MCF 10A (cell line): ENCODE results near the gene MAEA. TPM values are rescaled to one million over a fixed set of nuclear protein-coding genes. Genes with fewer than 3 reads are reported as not detected.

Experiments
- BruUV-seq: library from RNA; stranded (reverse); fragments of 400-500 nt; replicated peaks from 2 replicates; lab custom pipeline; 2021; lab: Mats Ljungman, UMichigan
- CTCF ChIA-PET: fragments of 300-600 bp; sonication (Branson Sonifier 250); formaldehyde crosslinking; extraction: SDS; loops from one replicate; lab custom pipeline; 2021; ENCODE audit warnings: antibody characterized with exemption, inconsistent platforms; lab: Yijun Ruan, JAX
- POLR2A ChIA-PET: fragments of 300-600, 350-650 bp; sonication (Branson Sonifier 250); formaldehyde crosslinking; extraction: SDS; loops from one replicate; lab custom pipeline; 2020; ENCODE audit warnings: antibody characterized with exemption, inconsistent platforms; lab: Yijun Ruan, JAX
- DNase-seq: peaks from one replicate; pipeline ENCODE4 v3.0.0-alpha.2; 2018; ENCODE audit not compliant: unreplicated experiment
- H3K27ac Mint-ChIP-seq: one replicate; pipeline ENCODE4 v1.8.0; 2022; ENCODE audit warnings: mild to moderate bottlenecking, low read depth, mixed read lengths; ENCODE audit not compliant: unreplicated experiment
- H3K27me3 Mint-ChIP-seq: one replicate; pipeline ENCODE4 v1.8.0; 2022; ENCODE audit warnings: mixed read lengths; ENCODE audit not compliant: insufficient read depth, unreplicated experiment
- H3K36me3 Mint-ChIP-seq: one replicate; pipeline ENCODE4 v1.8.0; 2022; ENCODE audit warnings: mild to moderate bottlenecking, moderate library complexity, mixed read lengths; ENCODE audit not compliant: insufficient read depth, unreplicated experiment
- H3K4me1 Mint-ChIP-seq: one replicate; pipeline ENCODE4 v1.8.0; 2022; ENCODE audit warnings: mixed read lengths; ENCODE audit not compliant: insufficient read depth, unreplicated experiment
- H3K4me3 Mint-ChIP-seq: one replicate; pipeline ENCODE4 v1.8.0; 2022; ENCODE audit warnings: mild to moderate bottlenecking, moderate library complexity, mixed read lengths; ENCODE audit not compliant: unreplicated experiment
- H3K9me3 Mint-ChIP-seq: one replicate; pipeline ENCODE4 v1.8.0; 2022; ENCODE audit warnings: mixed read lengths; ENCODE audit not compliant: unreplicated experiment
- CTCF ChIP-seq: fragments of 200-600 bp; IDR thresholded peaks from one replicate; pipeline ENCODE4 v1.8.0; 2022; ENCODE audit warnings: antibody characterized with exemption, mild to moderate bottlenecking; ENCODE audit not compliant: unreplicated experiment
- intact Hi-C: fragments of 100-400 bp; cut with micrococcal nuclease; formaldehyde crosslinking; loops from 2 replicates; pipeline ENCODE4 v1.14.1; 2022
- total RNA-seq: library from RNA; stranded (reverse); gene quantifications from 2 replicates; pipeline ENCODE4 v1.2.3, GENCODE V29; 2022

The MAEA gene
- total RNA-seq, 1 experiment from 2014 or later, result 89.6 TPM

GRCh38 chr4:1384675-1385372 lies 95.1 kb downstream of the MAEA start:
- no peak overlapping the region for H3K27ac Mint-ChIP-seq
- CTCF ChIA-PET, result interaction anchor here (0.6 kb wide), 1 partner anchor 222 kb away, joined by 3 read pairs; no protein-coding TSS in a partner anchor
- POLR2A ChIA-PET, result no interaction called here

GRCh38 chr4:1385373-1386340 lies 96.0 kb downstream of the MAEA start:
- no peak for DNase-seq
- peaks cover 10% of the 10 kb centered on the region for H3K9me3 Mint-ChIP-seq
- BruUV-seq, result no TSS peak
- no peaks in the 10 kb centered on the region for H3K4me1 Mint-ChIP-seq
- no peak overlapping the region for H3K27ac Mint-ChIP-seq
- no peak overlapping the region for H3K4me3 Mint-ChIP-seq
- H3K36me3 Mint-ChIP-seq, result peaks cover 26% of the 10 kb centered on the region
- CTCF ChIA-PET, result no interaction called here
- H3K27me3 Mint-ChIP-seq, result no peaks in the 10 kb centered on the region
- no peak for TF ChIP-seq CTCF
- POLR2A ChIA-PET, result no interaction called here
- intact Hi-C loops, result no loop called here

More at GRCh38 chr4:1384675-1385372, 95.1 kb downstream of the MAEA start:
- Mint-ChIP-seq H3K27me3 (no peaks in the 10 kb centered on the region), H3K4me3 (no peak overlapping the region), H3K36me3 (peaks cover 26% of the 10 kb centered on the region), H3K9me3 (peaks cover 10% of the 10 kb centered on the region), H3K4me1 (no peaks in the 10 kb centered on the region)
- no TSS peak for BruUV-seq
- intact Hi-C loops, result no loop called here
- no peak for TF ChIP-seq CTCF
- no peak for DNase-seq

Other genes starting within 250 kb of the MAEA start
- not detected in 2 replicates for gene RNF212, start 176.3 kb upstream of the MAEA start, total RNA-seq
- 0.54 and 0.64 TPM in 2 replicates for gene SPON2, start 117.3 kb upstream of the MAEA start, total RNA-seq
- 133 and 152 TPM in 2 replicates for gene CTBP1, start 40.8 kb upstream of the MAEA start, total RNA-seq
- 41.1 and 43.6 TPM in 2 replicates for gene UVSSA, start 57.3 kb downstream of the MAEA start, total RNA-seq
- gene NKX1-1, start 116.6 kb downstream of the MAEA start, total RNA-seq, result not detected in 2 replicates